GM21723 (cell line): ENCODE data around the gene SLC16A12.

Experiments used
- ATAC-seq: cut with Tn5 transposase; IDR thresholded peaks from one replicate; pipeline ENCODE4 v1.9.1; 2021; ENCODE audit warnings: mild to moderate bottlenecking, moderate library complexity; ENCODE audit not compliant: unreplicated experiment

The SLC16A12 gene

GRCh38 chr10:89515031-89515841, 20.2 kb downstream of the SLC16A12 start:
- ATAC-seq = no peak

DNA sequence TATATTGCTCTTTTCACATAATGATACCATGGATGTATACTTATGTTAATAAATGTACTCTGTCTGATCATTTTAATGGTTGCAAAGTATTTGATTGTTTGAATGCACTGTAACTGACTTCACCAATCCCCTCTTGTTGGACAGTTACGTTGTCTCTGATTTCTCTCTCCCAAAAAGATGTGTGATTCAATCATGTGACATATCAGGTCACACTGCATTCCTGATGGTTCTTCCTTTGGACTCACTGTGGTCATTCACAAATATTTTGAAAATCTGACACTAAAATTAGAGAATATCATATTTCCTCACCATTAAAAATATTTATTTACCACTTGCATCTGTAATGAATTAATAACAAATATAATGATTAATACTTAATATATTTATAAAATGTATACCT, 22.2 kb downstream of the SLC16A12 start:
- no peak for ATAC-seq

DNA sequence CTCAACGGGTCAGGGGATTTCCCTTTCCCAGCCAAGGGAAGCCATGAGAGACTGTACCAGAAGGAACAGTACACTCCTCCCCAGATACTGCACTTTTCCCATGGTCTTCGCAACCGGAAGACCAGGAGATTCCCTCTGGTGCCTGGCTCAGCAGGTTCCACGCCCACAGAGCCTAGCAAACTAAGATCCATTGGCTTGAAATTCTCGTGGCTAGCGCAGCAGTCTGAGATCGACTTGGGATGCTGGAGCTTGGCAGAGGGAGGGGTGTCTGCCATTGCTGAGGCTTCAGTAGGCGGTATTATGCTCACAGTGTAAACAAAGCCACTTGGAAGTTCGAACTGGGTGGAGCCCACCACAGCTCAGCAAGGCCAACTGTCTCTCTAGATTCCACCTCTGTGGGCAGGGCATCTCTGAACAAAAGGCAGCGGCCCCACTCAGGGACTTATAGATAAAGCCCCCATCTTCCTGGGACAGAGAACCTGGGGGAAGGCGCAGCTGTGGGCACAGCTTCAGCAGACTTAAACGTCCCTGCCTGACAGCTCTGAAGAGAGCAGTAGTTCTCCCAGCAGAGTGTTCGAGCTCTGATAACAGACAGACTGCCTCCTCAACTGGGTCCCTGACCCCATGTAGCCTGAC, 29.6 kb downstream of the SLC16A12 start:
- no peak for ATAC-seq

- ATAC-seq = no peak
Measured at GRCh38 chr10:89504691-89505090, 30.7 kb downstream of the SLC16A12 start.

DNA sequence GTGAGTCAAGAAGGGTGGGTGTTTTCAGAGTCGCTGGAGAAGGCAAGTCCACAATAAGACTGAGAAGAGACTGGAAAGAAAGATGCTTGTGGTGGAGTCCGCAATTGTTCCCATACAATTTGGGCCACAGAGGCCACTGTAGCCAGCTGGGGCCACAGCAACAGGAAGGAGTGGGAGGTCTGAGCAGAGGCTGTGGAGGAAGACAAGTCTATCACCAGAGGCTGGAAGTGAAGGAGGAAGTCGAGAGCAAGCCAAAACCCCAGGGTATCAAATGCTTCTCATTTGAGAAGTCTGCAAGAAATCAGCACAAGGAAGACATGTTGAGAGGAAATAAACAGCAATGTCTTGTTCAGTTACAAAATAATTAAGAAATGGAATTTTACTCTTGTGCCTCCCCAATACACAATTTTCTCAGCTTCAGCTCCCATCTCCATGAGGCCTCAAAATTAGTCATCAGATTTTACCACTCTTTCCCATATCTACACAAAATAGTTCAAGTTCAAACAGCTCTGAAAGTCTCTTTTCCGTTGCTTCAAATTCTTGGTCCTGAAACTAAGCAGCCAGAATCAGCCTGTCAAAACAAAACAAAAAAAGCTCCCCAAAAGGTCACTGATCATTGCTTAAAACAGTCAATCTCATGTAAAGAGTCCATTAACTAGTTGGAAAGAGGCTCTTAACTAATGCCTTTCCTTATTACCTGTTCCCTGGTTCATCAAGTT, 31.6 kb downstream of the SLC16A12 start:
- ATAC-seq = no peak

DNA sequence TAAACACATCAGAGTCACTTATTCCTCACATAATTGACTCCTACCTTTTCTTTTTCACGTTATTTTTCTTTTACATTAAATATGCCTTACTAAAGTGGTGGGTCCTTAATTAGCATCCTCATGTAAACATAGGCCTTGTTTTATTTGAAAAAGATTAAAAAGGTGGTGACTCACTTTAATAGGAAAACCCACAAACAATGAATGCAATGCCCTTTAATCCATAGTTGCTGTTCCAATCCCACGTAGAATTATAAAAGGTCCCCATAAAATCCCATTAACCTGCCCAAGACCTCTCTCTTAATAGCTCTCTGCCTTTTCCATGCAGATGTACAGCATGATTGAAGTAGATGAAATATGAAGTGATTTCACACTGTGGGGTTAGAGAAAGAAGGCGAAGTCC, 32.2 kb downstream of the SLC16A12 start:
- no peak for ATAC-seq

DNA sequence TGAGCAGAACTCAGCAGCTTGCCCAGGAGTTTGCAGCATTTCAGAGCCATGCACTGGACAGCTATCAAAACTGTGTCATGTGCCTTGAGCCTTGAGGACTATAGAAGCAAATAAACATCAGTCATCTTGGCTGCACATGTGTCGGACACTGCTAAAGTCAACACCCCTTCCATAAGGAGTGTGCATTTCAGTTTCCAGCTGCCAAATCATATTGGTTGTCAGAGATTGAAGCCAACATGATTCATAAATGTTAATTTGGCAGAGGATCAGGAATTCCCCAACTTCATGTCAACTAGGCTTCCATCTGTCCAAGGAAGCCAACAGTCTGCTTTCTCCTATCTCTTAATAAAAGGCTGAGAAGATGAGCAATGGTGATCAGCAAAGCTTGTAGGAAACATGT, 32.8 kb downstream of the SLC16A12 start:
- no peak for ATAC-seq

DNA sequence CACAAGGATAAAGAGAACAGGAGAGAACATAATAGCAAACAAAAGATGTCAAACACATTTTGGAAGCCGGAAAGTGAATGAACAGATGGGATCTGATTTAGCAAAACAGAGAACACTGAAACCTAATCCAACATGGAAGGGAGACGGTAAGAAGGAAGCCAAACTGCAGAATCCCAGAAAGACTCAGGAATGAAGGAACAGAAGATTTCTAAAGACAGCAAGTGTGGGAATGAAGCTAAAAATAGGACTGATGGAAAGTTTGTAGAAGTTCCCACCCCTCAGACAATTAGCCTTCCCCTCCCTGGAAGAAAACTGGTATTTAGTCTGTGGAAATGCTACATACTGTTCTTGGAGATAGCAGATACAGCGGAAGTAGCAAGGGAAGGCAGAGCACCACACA, 40.8 kb downstream of the SLC16A12 start:
- ATAC-seq = no peak

GRCh38 chr10:89494068-89494467, 41.3 kb downstream of the SLC16A12 start:
- ATAC-seq = no peak

DNA sequence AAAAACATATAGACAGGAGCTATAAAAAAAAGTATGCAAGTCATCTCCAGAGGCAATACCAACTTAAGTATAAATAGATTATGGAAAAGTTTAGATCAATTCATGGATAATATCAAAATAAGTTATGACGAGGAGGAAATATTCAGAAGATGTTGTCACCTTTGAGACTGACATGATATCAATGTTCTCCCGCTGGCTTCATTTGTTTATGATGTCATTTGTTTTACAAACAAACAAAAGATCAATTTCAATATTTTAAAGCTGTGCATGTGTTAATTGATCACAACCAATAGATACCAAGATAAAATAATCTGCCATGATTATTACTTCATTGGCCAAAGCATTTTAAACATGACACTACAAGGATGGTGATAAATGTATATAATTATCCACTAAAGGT, 43.5 kb downstream of the SLC16A12 start:
- no peak for ATAC-seq

- no peak for ATAC-seq
Measured at GRCh38 chr10:89490596-89491335, 44.6 kb downstream of the SLC16A12 start.

GRCh38 chr10:89482256-89482655, 53.1 kb downstream of the SLC16A12 start:
- ATAC-seq = no peak

- ATAC-seq = no peak
Measured at GRCh38 chr10:89481662-89482061, 53.7 kb downstream of the SLC16A12 start.

DNA sequence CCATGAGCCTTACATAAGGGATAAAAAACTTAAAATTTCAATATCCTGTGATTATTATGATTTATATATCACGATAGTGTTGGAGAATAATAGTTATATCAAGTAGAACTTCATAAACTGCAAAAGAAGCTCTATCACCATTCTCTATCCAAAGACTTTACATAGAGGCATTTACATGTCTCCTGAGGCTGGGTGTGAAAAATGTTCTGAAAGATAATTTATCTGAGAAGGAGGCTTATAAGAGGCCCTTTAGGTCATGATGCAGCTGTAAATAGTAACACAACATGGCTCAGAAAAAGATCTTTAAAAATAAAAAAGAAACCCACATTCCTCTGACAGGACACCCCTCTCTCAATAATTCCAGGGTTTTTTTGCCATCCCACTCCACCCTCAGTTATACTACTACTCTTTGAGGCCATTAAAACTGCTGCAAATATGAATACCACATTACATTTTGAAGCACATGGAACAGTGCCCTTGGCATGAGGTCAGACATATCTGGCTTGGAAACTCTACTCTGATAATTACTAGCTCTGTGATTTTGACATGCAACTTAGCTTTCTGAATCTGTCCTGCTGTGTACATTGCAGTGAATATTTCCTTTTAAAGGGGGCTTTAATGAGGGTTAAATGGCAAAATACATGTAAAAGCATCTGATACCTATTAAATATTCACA, 55.5 kb downstream of the SLC16A12 start:
- ATAC-seq = no peak

DNA sequence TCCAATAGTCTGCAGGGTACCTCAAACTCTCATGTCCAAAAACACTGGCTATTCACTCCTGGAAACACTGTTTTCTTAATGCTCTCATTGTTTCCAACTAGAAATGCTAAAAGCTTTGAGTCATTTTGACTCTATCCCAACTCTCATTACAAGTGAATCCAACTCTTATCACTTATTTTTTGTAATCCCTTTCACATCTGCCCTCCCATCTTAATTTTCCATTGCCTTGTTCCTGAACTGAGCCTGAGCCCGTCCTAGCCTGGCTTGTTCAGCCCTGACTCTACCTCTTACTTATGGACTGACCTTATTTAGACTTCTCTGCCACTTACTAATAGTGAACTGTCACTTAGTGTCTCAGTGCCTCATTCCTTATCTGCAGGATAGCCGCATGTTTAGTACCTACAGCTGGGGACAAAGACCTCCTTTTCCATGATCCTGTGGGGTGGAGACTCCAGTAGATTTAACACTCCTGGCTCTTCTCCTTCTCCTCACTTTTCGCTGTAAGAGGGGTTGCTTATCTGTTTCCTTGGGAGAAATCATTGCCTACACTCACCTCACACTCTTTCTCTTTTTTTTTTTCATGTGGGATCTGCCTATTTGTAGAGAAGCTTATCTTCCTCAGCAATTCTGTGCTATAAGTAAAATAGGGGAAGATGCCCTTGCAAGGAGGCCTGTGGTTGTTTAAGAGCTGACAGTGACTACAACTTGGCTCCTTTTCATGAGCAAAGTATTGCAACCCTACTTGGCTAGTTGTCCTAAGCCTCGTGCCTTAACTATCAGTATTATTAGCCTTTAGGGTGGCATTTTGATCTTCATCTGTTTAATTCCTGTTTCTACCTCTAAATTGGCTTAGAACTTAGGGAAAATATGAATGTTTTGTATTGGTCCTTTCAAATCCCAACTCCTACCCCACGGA, 56.4 kb downstream of the SLC16A12 start:
- no peak for ATAC-seq

GRCh38 chr10:89478085-89478738, 57.2 kb downstream of the SLC16A12 start:
- peak; percentile 52 for ATAC-seq

GRCh38 chr10:89476150-89476549, 59.2 kb downstream of the SLC16A12 start:
- no peak for ATAC-seq

- ATAC-seq = no peak
Measured at GRCh38 chr10:89475591-89475998, 59.8 kb downstream of the SLC16A12 start.

GRCh38 chr10:89475125-89475524, 60.3 kb downstream of the SLC16A12 start:
- no peak for ATAC-seq
